ENCODE results near the gene IGIP.
A peak's percentile ranks its signal among the peaks of the same experiment; 100 is the strongest.

The IGIP gene

GRCh38 chr5:140111859-140112551 is 13.7 kb upstream of the IGIP start:
- DNase-seq, result no peak

GRCh38 chr5:140112685-140113179 is 13.0 kb upstream of the IGIP start:
- DNase-seq, result peak; percentile 76

- DNase-seq, result peak; percentile 63
Measured at GRCh38 chr5:140113180-140113698, 12.5 kb upstream of the IGIP start.

- DNase-seq, result peak; percentile 98
Measured at GRCh38 chr5:140113699-140114263, 12.0 kb upstream of the IGIP start, which contains the start of gene PURA. PURA (plus strand) TSS chr5:140114109; CDS start chr5:140114182, 73 bp downstream.

- peak; percentile 86 for DNase-seq
Measured at GRCh38 chr5:140114341-140115185, 11.2 kb upstream of the IGIP start.

- no peak for DNase-seq
Measured at GRCh38 chr5:140115186-140115500, 10.6 kb upstream of the IGIP start.

- DNase-seq, result no peak
Measured at GRCh38 chr5:140116716-140117115, 9.0 kb upstream of the IGIP start.

GRCh38 chr5:140117523-140117922 is 8.2 kb upstream of the IGIP start:
- no peak for DNase-seq

GRCh38 chr5:140118302-140118936 is 7.3 kb upstream of the IGIP start:
- no peak for DNase-seq

- DNase-seq, result no peak
Measured at GRCh38 chr5:140126315-140127012, 727 bp downstream of the IGIP start.

- DNase-seq, result no peak
Measured at GRCh38 chr5:140128376-140128775, 2.6 kb downstream of the IGIP start.

GRCh38 chr5:140130949-140131733 is 5.4 kb downstream of the IGIP start:
- DNase-seq, result no peak

GRCh38 chr5:140131967-140132409 is 6.3 kb downstream of the IGIP start:
- DNase-seq, result no peak

GRCh38 chr5:140133514-140134167 is 7.9 kb downstream of the IGIP start:
- DNase-seq, result no peak

- no peak for DNase-seq
Measured at GRCh38 chr5:140134277-140134935, 8.7 kb downstream of the IGIP start.

- DNase-seq, result no peak
Measured at GRCh38 chr5:140135127-140135526, 9.4 kb downstream of the IGIP start.

GRCh38 chr5:140136624-140137023 is 10.9 kb downstream of the IGIP start:
- DNase-seq, result no peak

GRCh38 chr5:140140435-140140834 is 14.7 kb downstream of the IGIP start:
- DNase-seq, result no peak

GRCh38 chr5:140141241-140141640 is 15.5 kb downstream of the IGIP start:
- no peak for DNase-seq

GRCh38 chr5:140142246-140142645 is 16.5 kb downstream of the IGIP start:
- no peak for DNase-seq
